Measurements from ENCODE around the gene PPP1R3F. TPM values are rescaled to one million over a fixed set of nuclear protein-coding genes. Genes with fewer than 3 reads are reported as not detected.

Gene PPP1R3F
- total and polyA plus RNA-seq, 2 donors (not counting 1 experiment from before 2014, with no cell fraction given): 3.7 to 10.2 TPM

DNA sequence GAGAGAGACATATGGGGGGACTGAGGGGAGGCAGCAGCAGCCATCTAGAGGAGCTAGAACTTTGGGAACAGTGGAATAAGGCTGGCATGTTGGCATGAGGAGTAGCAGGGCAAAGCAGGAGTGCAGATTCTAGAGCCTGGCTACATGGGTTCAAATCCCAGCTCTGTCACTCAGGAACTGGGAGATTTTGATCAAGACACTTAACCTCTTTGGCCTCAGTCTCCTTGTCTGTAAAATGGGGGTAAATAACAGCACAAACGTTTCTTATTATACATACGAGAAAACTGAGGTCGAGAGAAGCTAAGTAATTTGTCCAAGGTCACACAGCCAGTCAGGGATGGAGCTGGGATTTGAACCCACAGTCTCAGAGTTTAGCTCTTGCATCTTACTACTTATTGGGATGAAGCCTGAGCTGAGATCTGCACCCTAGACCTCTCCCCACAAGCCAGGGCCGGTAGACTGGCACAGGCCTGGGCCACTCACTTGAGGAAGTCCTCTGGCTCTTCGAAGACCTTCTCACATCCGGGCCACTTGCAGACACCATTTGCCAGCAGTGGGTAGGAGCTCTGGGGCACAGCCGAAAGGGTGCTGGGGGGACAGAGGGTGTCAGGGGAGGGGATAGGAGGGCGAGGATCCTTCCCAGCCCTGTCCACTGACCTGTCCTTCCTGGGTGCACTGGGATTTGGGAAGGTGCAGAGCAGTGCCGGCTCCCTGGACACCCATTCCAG lies 13.2 kb upstream of the PPP1R3F start:
- H3K9ac ChIP-seq (ENCODE audit: low read length): no peak overlapping the region
- H3K4me3 Mint-ChIP-seq: no peak overlapping the region
- no peaks in the 10 kb centered on the region for H3K9me3 Mint-ChIP-seq (ENCODE audit: insufficient read depth)
- no peaks in the 10 kb centered on the region for H3K27me3 ChIP-seq (replicated peaks in 1 of 4; ENCODE audit: control extremely low read depth in 1 of 4, control insufficient read depth in 3 of 4, insufficient read depth in 4 of 4, low read length in 3 of 4)
- peaks cover 22% of the 10 kb centered on the region for H3K4me1 Mint-ChIP-seq
- H3K27ac Mint-ChIP-seq: no peak overlapping the region
- H3K4me3 ChIP-seq (ENCODE audit: control extremely low read depth in 1 of 5, extremely low read depth in 1 of 5, insufficient read depth in 1 of 5, low read depth in 2 of 5, low read length in 4 of 5): no peak overlapping the region
- H3K27me3 Mint-ChIP-seq: no peaks in the 10 kb centered on the region
- ChIA-PET POLR2A (interaction anchor here (0.7 kb wide), 1 partner anchor 14 kb away, joined by 3 read pairs; no protein-coding TSS in a partner anchor), CTCF (interaction anchor here (0.5 to 0.9 kb wide), 2 partner anchors 63 to 141 kb away, joined by 3 to 4 read pairs; no protein-coding TSS in a partner anchor)
- DNase-seq: no peak
- no peak overlapping the region for H3K4me2 ChIP-seq (replicated peaks; ENCODE audit: low read depth, low read length, poor library complexity, severe bottlenecking)
- H3K27ac ChIP-seq (ENCODE audit: low read length in 2 of 2): no peak overlapping the region
- no peak for ATAC-seq (ENCODE audit: low read depth)
- H4K20me1 ChIP-seq (ENCODE audit: control insufficient read depth, insufficient read depth, low read length, poor library complexity, severe bottlenecking): no peaks in the 10 kb centered on the region
- no peaks in the 10 kb centered on the region for H3K36me3 ChIP-seq (replicated peaks in 1 of 2; ENCODE audit: control extremely low read depth in 1 of 2, control insufficient read depth in 1 of 2, extremely low read depth in 1 of 2, insufficient read depth in 2 of 2, low read length in 1 of 2)
- no peaks in the 10 kb centered on the region for H3K79me2 ChIP-seq (ENCODE audit: control insufficient read depth, insufficient read depth, low read length)
- TF ChIP-seq, protein P1, sequence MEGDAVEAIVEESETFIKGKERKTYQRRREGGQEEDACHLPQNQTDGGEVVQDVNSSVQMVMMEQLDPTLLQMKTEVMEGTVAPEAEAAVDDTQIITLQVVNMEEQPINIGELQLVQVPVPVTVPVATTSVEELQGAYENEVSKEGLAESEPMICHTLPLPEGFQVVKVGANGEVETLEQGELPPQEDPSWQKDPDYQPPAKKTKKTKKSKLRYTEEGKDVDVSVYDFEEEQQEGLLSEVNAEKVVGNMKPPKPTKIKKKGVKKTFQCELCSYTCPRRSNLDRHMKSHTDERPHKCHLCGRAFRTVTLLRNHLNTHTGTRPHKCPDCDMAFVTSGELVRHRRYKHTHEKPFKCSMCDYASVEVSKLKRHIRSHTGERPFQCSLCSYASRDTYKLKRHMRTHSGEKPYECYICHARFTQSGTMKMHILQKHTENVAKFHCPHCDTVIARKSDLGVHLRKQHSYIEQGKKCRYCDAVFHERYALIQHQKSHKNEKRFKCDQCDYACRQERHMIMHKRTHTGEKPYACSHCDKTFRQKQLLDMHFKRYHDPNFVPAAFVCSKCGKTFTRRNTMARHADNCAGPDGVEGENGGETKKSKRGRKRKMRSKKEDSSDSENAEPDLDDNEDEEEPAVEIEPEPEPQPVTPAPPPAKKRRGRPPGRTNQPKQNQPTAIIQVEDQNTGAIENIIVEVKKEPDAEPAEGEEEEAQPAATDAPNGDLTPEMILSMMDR (IDR thresholded peaks at IDR 0.05): no peak
- TF ChIP-seq EZH2 (IDR thresholded peaks at IDR 0.05; ENCODE audit: borderline replicate concordance, insufficient read depth, low read depth, low read length, poor library complexity, severe bottlenecking): no peak
- H2AFZ ChIP-seq (ENCODE audit: insufficient read depth, low read depth, low read length, poor library complexity, severe bottlenecking): no peak overlapping the region
- 100% methylated on average over 3 of the region's 9 CpGs for WGBS (ENCODE audit: insufficient coverage)
- H3K9me3 ChIP-seq (ENCODE audit: control extremely low read depth in 1 of 3, control insufficient read depth in 2 of 3, insufficient read depth in 1 of 3, low read length in 2 of 3): no peaks in the 10 kb centered on the region
- intact Hi-C loops (cut with micrococcal nuclease): no loop called here
- peaks cover 10 to 23% of the 10 kb centered on the region in 2 donors for H3K4me1 ChIP-seq (ENCODE audit: control insufficient read depth in 2 of 2, insufficient read depth in 2 of 2, low read length in 2 of 2)

DNA sequence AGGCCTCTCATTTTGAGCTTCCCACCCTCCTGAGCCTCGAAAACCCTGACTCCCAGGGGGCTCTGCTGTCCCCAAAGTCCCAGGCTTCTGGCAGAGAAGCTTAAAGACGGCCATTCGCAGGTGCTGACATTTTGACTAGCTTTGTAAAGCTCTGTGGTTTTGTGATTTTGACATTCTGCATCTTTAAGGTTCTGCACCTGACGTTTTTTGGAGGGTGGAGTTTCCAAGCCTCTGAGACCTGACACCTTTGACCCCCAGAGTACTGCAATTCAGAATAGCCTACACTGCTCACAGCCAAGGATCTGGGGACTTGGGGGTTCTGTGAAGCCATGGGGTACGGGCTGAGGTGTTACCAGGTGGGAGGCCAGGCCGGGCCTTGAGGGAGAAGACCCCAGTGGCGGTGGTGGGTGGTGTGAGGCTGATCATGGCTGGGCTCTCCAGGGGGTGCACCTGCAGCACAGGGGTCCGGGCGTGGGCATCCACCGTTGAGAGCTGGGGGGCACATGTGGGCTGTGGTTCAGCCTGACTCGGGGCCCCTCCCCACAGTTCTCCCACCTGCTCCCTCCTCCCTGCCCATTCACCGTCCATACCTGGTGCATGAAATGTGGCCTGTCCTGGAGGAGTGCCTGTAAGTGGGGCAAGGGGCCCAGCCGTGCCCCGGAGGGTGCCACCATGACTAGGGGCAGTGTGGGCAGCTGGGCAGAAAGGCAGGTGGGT lies 12.4 kb upstream of the PPP1R3F start:
- 74% methylated on average over 7 of the region's 14 CpGs for WGBS (ENCODE audit: insufficient coverage)
- no peak overlapping the region for H3K4me2 ChIP-seq (replicated peaks; ENCODE audit: low read depth, low read length, poor library complexity, severe bottlenecking)
- peaks cover 10 to 23% of the 10 kb centered on the region in 2 donors for H3K4me1 ChIP-seq (ENCODE audit: control insufficient read depth in 2 of 2, insufficient read depth in 2 of 2, low read length in 2 of 2)
- H4K20me1 ChIP-seq (ENCODE audit: control insufficient read depth, insufficient read depth, low read length, poor library complexity, severe bottlenecking): no peaks in the 10 kb centered on the region
- no peak for ATAC-seq (ENCODE audit: low read depth)
- Mint-ChIP-seq H3K27me3 (peaks cover 5% of the 10 kb centered on the region), H3K4me3 (no peak overlapping the region), H3K9me3 (ENCODE audit: insufficient read depth) (no peaks in the 10 kb centered on the region), H3K27ac (no peak overlapping the region), H3K4me1 (peaks cover 21% of the 10 kb centered on the region)
- no peaks in the 10 kb centered on the region for H3K36me3 ChIP-seq (replicated peaks in 1 of 2; ENCODE audit: control extremely low read depth in 1 of 2, control insufficient read depth in 1 of 2, extremely low read depth in 1 of 2, insufficient read depth in 2 of 2, low read length in 1 of 2)
- H3K79me2 ChIP-seq (ENCODE audit: control insufficient read depth, insufficient read depth, low read length): no peaks in the 10 kb centered on the region
- H3K9me3 ChIP-seq (ENCODE audit: control extremely low read depth in 1 of 3, control insufficient read depth in 2 of 3, insufficient read depth in 1 of 3, low read length in 2 of 3): no peaks in the 10 kb centered on the region
- H3K27me3 ChIP-seq (replicated peaks in 1 of 4; ENCODE audit: control extremely low read depth in 1 of 4, control insufficient read depth in 3 of 4, insufficient read depth in 4 of 4, low read length in 3 of 4): no peaks in the 10 kb centered on the region
- H3K9ac ChIP-seq (ENCODE audit: low read length): no peak overlapping the region
- intact Hi-C loops (cut with micrococcal nuclease): no loop called here
- ChIA-PET POLR2A (no interaction called here), CTCF (interaction anchor here (0.5 to 0.9 kb wide), 2 partner anchors 64 to 142 kb away, joined by 3 to 4 read pairs; no protein-coding TSS in a partner anchor)
- H3K27ac ChIP-seq (ENCODE audit: low read length in 2 of 2): no peak overlapping the region
- no peak for DNase-seq
- H3K4me3 ChIP-seq (ENCODE audit: control extremely low read depth in 1 of 5, extremely low read depth in 1 of 5, insufficient read depth in 1 of 5, low read depth in 2 of 5, low read length in 4 of 5): no peak overlapping the region
- TF ChIP-seq, protein P1 (IDR thresholded peaks at IDR 0.05): no peak
- TF ChIP-seq EZH2 (IDR thresholded peaks at IDR 0.05; ENCODE audit: borderline replicate concordance, insufficient read depth, low read depth, low read length, poor library complexity, severe bottlenecking): no peak
- H2AFZ ChIP-seq (ENCODE audit: insufficient read depth, low read depth, low read length, poor library complexity, severe bottlenecking): no peak overlapping the region

All from B cell (primary cell).